Immature natural killer cell (primary cell): Measurements from ENCODE around the gene ARHGAP11B.
"Not testable (repeated sequence)": the region's sequence is repeated elsewhere in the genome, so short reads cannot be mapped to it uniquely, and the experiment has no call there.

ENCODE experiments used
- DNase-seq, 3 donors: peaks; one replicate each; pipeline ENCODE4 v3.0.0; 2022; ENCODE audit warnings: mixed read lengths in 1 of 3
- H3K27ac Mint-ChIP-seq, 6 donors: one replicate each; pipeline ENCODE4 v1.8.0; 2020; ENCODE audit warnings: mixed read lengths in 6 of 6, mild to moderate bottlenecking in 5 of 6, inconsistent platforms in 4 of 6, moderate library complexity in 3 of 6
- H3K27me3 Mint-ChIP-seq, 3 donors: one replicate each; pipeline ENCODE4 v1.8.0; 2020 to 2021; ENCODE audit warnings: low read depth in 3 of 3, mild to moderate bottlenecking in 3 of 3, mixed read lengths in 3 of 3, moderate library complexity in 3 of 3, inconsistent platforms in 1 of 3
- H3K36me3 Mint-ChIP-seq, 3 donors: one replicate each; pipeline ENCODE4 v1.8.0; 2020; ENCODE audit warnings: mixed read lengths in 3 of 3, inconsistent platforms in 2 of 3, mild to moderate bottlenecking in 2 of 3
- H3K4me1 Mint-ChIP-seq, 2 donors: one replicate each; pipeline ENCODE4 v1.8.0; 2020; ENCODE audit warnings: inconsistent platforms in 2 of 2, mild to moderate bottlenecking in 2 of 2, mixed read lengths in 2 of 2, moderate library complexity in 1 of 2
- H3K4me3 Mint-ChIP-seq, 5 donors: one replicate each; pipeline ENCODE4 v1.8.0; 2020; ENCODE audit warnings: mild to moderate bottlenecking in 5 of 5, mixed read lengths in 5 of 5, inconsistent platforms in 3 of 5, moderate library complexity in 3 of 5
- H3K9me3 Mint-ChIP-seq, 6 donors: one replicate each; pipeline ENCODE4 v1.8.0; 2020; ENCODE audit warnings: mild to moderate bottlenecking in 6 of 6, mixed read lengths in 6 of 6, inconsistent platforms in 4 of 6, moderate library complexity in 3 of 6

ARHGAP11B gene

DNA sequence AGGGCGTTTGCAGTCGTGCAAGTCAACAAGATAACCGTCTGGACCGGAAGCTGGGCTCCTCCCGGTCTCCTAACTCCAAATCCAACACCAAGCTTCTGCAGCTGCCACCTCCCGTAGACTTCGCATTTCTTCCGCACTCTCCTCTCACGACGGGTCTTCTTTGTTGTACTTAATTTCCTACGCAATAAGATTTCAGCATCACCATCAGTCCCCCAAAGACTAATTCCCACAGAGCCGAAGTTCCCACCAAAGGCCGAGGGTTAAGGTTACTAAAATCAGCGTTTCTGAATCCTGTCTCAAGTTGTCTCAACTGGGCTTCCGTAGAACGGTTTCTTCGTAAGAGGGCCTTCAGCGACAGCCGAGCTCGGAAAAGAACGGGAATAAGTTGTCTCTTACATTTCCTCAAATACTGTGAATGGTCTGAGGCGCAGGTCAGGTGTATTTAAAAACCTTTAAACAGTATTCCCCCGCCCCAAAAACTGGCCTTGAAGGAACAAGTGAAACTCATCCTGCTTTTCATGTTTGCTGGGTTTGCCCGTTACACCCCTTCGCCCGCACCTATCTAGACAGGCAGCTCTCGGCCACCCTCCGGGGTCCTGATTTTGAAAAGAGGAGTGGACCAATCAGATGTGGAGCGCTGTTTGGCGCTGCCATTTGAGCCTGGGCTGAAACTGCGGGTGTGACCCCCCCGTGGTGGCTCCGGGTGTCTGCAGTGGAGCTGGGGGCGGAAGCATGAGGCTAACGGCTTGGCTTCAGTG is at the start of gene ARHGAP11B:
TSS of gene ARHGAP11B (plus strand) at position 693 of the 758 bp plus-strand sequence.
- H3K9me3 Mint-ChIP-seq, H3K36me3 Mint-ChIP-seq: not testable (repeated sequence)
- H3K4me3 Mint-ChIP-seq, result peak within 1 kb of the TSS; percentile 93 to 99 (median 98)
- peak within 1 kb of the TSS; percentile 95 to 99 (median 96) for H3K27ac Mint-ChIP-seq
- peaks cover 7 to 12% (median 10%) of the 10 kb centered on the region in 3 donors for H3K27me3 Mint-ChIP-seq
- DNase-seq, result peak; percentile 97 to 98 (median 97)
- peaks cover 25 to 29% of the 10 kb centered on the region in 2 donors for H3K4me1 Mint-ChIP-seq

DNA sequence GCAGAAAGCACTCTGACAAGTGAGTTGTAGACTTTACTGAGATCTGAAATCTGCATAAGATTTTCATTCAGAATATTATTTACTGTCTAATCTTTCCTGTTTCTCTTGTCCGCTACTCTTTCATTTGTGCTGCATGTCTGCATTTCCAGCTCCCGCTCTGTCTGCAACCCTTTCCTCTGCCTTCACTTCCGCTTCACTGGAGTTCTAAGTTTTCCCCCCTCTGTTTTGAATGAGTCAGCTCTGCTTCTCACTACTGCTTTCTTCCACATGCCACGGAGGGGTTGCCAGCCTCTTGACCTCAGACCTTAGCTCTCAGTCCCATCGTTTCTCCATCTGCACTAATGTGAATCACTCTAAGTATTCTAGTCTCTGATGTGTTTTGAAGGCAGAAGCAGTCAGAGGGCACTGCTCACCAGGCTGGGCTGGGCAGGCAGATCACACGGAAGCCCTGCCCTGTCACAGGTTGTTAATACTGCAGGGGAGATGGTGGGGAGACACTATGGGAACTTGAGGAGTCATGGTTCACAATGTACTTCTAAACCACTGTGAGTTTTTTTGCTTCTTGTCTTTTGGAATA is 46.4 kb upstream of the ARHGAP11B start:
- not testable (repeated sequence) for H3K4me1 Mint-ChIP-seq, H3K27ac Mint-ChIP-seq, H3K9me3 Mint-ChIP-seq, H3K27me3 Mint-ChIP-seq, DNase-seq, H3K4me3 Mint-ChIP-seq, H3K36me3 Mint-ChIP-seq

GRCh38 chr15:30580716-30581115 is 45.2 kb upstream of the ARHGAP11B start:
- not testable (repeated sequence) for H3K4me1 Mint-ChIP-seq, H3K27ac Mint-ChIP-seq, H3K4me3 Mint-ChIP-seq, H3K27me3 Mint-ChIP-seq, H3K36me3 Mint-ChIP-seq, DNase-seq, H3K9me3 Mint-ChIP-seq

GRCh38 chr15:30598953-30599352 is 27.0 kb upstream of the ARHGAP11B start:
- H3K4me1 Mint-ChIP-seq, H3K4me3 Mint-ChIP-seq, H3K27ac Mint-ChIP-seq, H3K9me3 Mint-ChIP-seq, H3K36me3 Mint-ChIP-seq, DNase-seq, H3K27me3 Mint-ChIP-seq: not testable (repeated sequence)

DNA sequence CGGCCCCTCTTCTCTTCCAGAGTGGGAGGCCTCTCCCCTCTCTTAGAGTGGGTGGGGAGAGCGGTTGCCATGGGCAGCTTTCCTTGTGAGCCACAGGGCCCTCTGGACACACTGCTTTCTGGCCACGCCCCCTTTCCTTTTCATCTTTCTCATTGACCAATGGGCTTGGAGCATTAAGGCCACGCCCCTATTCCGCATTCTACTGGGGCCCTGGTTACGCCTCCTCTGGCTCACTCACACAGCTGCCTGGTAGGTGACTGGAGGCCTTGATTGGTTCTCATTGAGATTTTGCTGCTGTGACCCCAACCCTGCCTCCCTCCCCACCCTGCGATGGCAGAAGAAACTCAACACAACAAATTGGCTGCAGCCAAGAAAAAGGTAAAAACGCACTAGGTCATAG is 22.1 kb upstream of the ARHGAP11B start, which contains the start of gene GOLGA8H:
TSS of gene GOLGA8H (plus strand) at position 233 of the 400 bp plus-strand sequence. CDS start at position 331, 98 bp downstream.
- H3K27ac Mint-ChIP-seq, H3K4me1 Mint-ChIP-seq, H3K9me3 Mint-ChIP-seq, H3K36me3 Mint-ChIP-seq, DNase-seq, H3K4me3 Mint-ChIP-seq, H3K27me3 Mint-ChIP-seq: not testable (repeated sequence)

- not testable (repeated sequence) for H3K36me3 Mint-ChIP-seq, H3K9me3 Mint-ChIP-seq, DNase-seq
These were observed 13.7 kb upstream of the ARHGAP11B start for GRCh38 chr15:30612271-30612670.

GRCh38 chr15:30621342-30621741 is 4.6 kb upstream of the ARHGAP11B start:
- Mint-ChIP-seq H3K27me3 (peaks cover 7 to 12% (median 10%) of the 10 kb centered on the region in 3 donors), H3K4me1 (peaks cover 14 to 17% of the 10 kb centered on the region in 2 donors)
- not testable (repeated sequence) for H3K4me3 Mint-ChIP-seq, H3K9me3 Mint-ChIP-seq, H3K27ac Mint-ChIP-seq, H3K36me3 Mint-ChIP-seq, DNase-seq

More at GRCh38 chr15:30612271-30612670, 13.7 kb upstream of the ARHGAP11B start:
- H3K27me3 Mint-ChIP-seq, H3K4me3 Mint-ChIP-seq, H3K27ac Mint-ChIP-seq, H3K4me1 Mint-ChIP-seq: not testable (repeated sequence)

DNA sequence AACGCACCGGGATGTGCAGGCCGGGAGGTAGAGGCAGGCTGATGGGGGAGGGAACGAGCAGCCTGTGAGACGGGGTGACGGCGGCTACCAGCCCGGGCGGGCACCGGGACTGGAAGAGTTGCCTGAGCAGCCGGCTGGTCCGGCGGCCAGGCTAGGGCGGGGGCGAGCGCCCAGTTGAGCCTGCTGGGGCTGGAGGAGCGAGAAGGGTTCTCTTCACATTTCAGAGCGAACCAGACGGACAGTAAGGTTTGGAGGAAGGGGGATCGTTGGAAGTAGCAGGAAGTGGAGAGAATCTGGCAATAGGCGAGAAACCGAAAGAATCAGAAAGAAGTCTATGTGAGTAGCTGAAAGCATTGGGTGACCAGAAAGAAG is 252 bp downstream of the ARHGAP11B start:
- H3K36me3 Mint-ChIP-seq, H3K9me3 Mint-ChIP-seq: not testable (repeated sequence)
- peak in 1 of 3 donors; percentile 47 for DNase-seq
- Mint-ChIP-seq H3K27me3 (peaks cover 7 to 12% (median 10%) of the 10 kb centered on the region in 3 donors), H3K4me1 (peaks cover 25 to 29% of the 10 kb centered on the region in 2 donors), H3K27ac (peak overlapping the region; percentile 95 to 99 (median 96)), H3K4me3 (peak overlapping the region; percentile 93 to 99 (median 98))

DNA sequence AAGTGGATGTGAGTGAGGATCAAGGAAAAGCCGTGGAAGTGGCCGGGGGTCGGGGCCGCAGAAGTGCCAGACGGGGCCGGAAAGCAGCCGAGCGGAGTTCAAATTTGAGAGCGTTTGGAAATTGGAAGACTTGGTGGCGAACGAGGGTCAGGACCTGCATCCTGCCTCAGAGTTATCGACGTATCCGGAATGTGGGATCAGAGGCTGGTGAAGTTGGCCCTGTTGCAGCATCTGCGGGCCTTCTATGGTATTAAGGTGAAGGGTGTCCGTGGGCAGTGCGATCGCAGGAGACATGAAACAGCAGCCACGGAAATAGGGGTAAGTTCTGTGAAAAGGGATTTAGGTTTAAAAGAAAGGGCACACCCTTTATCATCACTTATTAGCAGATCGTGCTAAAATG is 704 bp downstream of the ARHGAP11B start:
- peaks cover 25 to 29% of the 10 kb centered on the region in 2 donors for H3K4me1 Mint-ChIP-seq
- peaks cover 7 to 12% (median 10%) of the 10 kb centered on the region in 3 donors for H3K27me3 Mint-ChIP-seq
- DNase-seq, result peak in 2 of 3 donors; percentile 10 to 12
- H3K36me3 Mint-ChIP-seq, H3K9me3 Mint-ChIP-seq: not testable (repeated sequence)
- peak overlapping the region; percentile 95 to 99 (median 96) for H3K27ac Mint-ChIP-seq
- H3K4me3 Mint-ChIP-seq, result peak overlapping the region; percentile 93 to 99 (median 98)

- no peak overlapping the region for H3K4me3 Mint-ChIP-seq
These were observed 24.3 kb downstream of the ARHGAP11B start for GRCh38 chr15:30650012-30650929.

DNA sequence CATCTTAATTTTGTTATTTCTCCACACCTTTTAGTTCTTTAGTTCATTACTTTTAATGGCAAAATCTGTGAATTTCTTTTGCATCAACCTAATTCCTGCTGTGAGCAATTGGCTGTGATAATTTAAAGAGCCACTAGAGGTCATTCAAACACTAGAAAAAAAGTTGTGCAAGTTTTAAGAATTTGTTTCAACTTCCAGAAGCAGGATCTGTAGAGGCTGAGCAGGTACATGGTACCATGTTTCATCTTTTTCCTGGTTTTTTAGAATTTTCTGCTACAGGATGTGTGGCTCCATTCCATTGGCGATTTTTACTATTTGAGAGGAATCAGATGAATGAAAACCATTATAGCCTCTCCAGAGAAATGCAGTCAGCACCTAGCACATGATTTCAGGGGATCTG is 35.2 kb downstream of the ARHGAP11B start:
- H3K4me3 Mint-ChIP-seq, H3K27me3 Mint-ChIP-seq, H3K9me3 Mint-ChIP-seq, H3K36me3 Mint-ChIP-seq, H3K27ac Mint-ChIP-seq, H3K4me1 Mint-ChIP-seq: not testable (repeated sequence)
- DNase-seq, result peak in 2 of 3 donors; percentile 14 to 21

More at GRCh38 chr15:30650012-30650929, 24.3 kb downstream of the ARHGAP11B start:
- H3K27ac Mint-ChIP-seq, result peak overlapping the region in 2 of 6 donors; percentile 23 to 41
- DNase-seq, result no peak
- H3K4me1 Mint-ChIP-seq, result peaks cover 0 to 8% of the 10 kb centered on the region in 2 donors
- no peaks in the 10 kb centered on the region for H3K27me3 Mint-ChIP-seq
- no peaks in the 10 kb centered on the region for H3K9me3 Mint-ChIP-seq
- peaks cover 0 to 8% (median 5%) of the 10 kb centered on the region in 3 donors for H3K36me3 Mint-ChIP-seq

- not testable (repeated sequence) for H3K9me3 Mint-ChIP-seq, H3K27me3 Mint-ChIP-seq, H3K4me3 Mint-ChIP-seq, DNase-seq, H3K4me1 Mint-ChIP-seq, H3K36me3 Mint-ChIP-seq, H3K27ac Mint-ChIP-seq
These were observed 43.7 kb downstream of the ARHGAP11B start for GRCh38 chr15:30669621-30670020.

GRCh38 chr15:30670056-30670455 is 44.1 kb downstream of the ARHGAP11B start:
- no peaks in the 10 kb centered on the region for H3K9me3 Mint-ChIP-seq
- peaks cover 0 to 2% (median 0%) of the 10 kb centered on the region in 3 donors for H3K27me3 Mint-ChIP-seq
- H3K27ac Mint-ChIP-seq, result no peak overlapping the region
- DNase-seq, result no peak
- H3K4me1 Mint-ChIP-seq, result no peaks in the 10 kb centered on the region
- H3K36me3 Mint-ChIP-seq, result peaks cover 0 to 4% (median 0%) of the 10 kb centered on the region in 3 donors
- H3K4me3 Mint-ChIP-seq, result no peak overlapping the region

- no peak for DNase-seq
- no peak overlapping the region for H3K27ac Mint-ChIP-seq
- H3K27me3 Mint-ChIP-seq, result peaks cover 0 to 2% (median 0%) of the 10 kb centered on the region in 3 donors
- H3K36me3 Mint-ChIP-seq, result peaks cover 0 to 4% (median 0%) of the 10 kb centered on the region in 3 donors
- no peak overlapping the region for H3K4me3 Mint-ChIP-seq
- H3K4me1 Mint-ChIP-seq, result no peaks in the 10 kb centered on the region
- no peaks in the 10 kb centered on the region for H3K9me3 Mint-ChIP-seq
These were observed 45.4 kb downstream of the ARHGAP11B start for GRCh38 chr15:30671309-30671708.
